ENCODE measurements around the gene CLCA4.

DNA sequence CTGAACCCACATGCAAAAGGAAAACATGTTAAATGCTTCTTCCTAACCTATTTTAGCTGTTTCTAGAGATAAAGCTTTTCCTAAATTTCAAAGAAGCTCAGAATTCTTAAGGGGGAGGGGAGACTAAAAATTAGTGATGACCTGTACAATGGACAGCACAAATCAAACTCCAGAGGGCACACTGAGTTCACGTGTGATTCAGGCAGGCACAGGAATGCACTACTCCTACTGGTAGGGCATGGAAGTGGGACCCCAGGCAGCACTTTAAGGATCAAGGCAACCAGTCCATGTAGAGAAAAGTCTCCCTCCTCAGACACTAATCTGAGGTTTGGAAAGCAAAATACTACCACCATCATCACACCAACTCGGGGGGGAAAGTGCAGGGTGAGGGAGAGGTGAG, 31.3 kb upstream of the CLCA4 start:
- TF ChIP-seq, protein P1, sequence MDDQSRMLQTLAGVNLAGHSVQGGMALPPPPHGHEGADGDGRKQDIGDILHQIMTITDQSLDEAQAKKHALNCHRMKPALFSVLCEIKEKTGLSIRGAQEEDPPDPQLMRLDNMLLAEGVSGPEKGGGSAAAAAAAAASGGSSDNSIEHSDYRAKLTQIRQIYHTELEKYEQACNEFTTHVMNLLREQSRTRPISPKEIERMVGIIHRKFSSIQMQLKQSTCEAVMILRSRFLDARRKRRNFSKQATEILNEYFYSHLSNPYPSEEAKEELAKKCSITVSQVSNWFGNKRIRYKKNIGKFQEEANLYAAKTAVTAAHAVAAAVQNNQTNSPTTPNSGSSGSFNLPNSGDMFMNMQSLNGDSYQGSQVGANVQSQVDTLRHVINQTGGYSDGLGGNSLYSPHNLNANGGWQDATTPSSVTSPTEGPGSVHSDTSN (IDR thresholded peaks at IDR 0.05; ENCODE audit: insufficient replicate concordance, low read depth, low read length), result no peak
- TF ChIP-seq SMAD5 (IDR thresholded peaks at IDR 0.05; ENCODE audit: low read depth) (no peak), YY1 (IDR thresholded peaks at IDR 0.05; ENCODE audit: low read depth, low read length) (no peak), ZNF24 (IDR thresholded peaks at IDR 0.05) (no peak)
- TF ChIP-seq, protein P2, sequence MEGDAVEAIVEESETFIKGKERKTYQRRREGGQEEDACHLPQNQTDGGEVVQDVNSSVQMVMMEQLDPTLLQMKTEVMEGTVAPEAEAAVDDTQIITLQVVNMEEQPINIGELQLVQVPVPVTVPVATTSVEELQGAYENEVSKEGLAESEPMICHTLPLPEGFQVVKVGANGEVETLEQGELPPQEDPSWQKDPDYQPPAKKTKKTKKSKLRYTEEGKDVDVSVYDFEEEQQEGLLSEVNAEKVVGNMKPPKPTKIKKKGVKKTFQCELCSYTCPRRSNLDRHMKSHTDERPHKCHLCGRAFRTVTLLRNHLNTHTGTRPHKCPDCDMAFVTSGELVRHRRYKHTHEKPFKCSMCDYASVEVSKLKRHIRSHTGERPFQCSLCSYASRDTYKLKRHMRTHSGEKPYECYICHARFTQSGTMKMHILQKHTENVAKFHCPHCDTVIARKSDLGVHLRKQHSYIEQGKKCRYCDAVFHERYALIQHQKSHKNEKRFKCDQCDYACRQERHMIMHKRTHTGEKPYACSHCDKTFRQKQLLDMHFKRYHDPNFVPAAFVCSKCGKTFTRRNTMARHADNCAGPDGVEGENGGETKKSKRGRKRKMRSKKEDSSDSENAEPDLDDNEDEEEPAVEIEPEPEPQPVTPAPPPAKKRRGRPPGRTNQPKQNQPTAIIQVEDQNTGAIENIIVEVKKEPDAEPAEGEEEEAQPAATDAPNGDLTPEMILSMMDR (IDR thresholded peaks at IDR 0.05 in 2 of 3, conservative IDR thresholded peaks at IDR 0.05 in 1 of 3; ENCODE audit: control insufficient read depth in 2 of 3, extremely low read depth in 1 of 3, insufficient read depth in 1 of 3, low read depth in 3 of 3, low read length in 3 of 3), result peak in 2 of 3 experiments; percentile 17 to 22; a peak in 2 of 6 replicates

All from GM12878 (cell line).